Activated T-helper 1 cell treated with anti-CD3 and anti-CD28 coated beads, Interleukin-12 subunit alpha, Interleukin-12 subunit beta, Interleukin-2, Interleukin-4 antibody, amounts not matched to agents 30 ng/mL and 10 ng/mL and 1 ng/mL, durations not matched to agents 14 hours and 24 hours and 36 hours (primary cell): Measurements from ENCODE around the gene D2HGDH. TPM values are rescaled to one million over a fixed set of nuclear protein-coding genes. Genes with fewer than 3 reads are reported as not detected.

Experiments
- DNase-seq: peaks from one replicate; pipeline ENCODE4 v3.0.0; 2021; ENCODE audit warnings: low spot score
- H3K27ac Mint-ChIP-seq: one replicate; pipeline ENCODE4 v1.8.0; 2021; ENCODE audit warnings: mild to moderate bottlenecking, mixed read lengths
- H3K27me3 Mint-ChIP-seq: one replicate; pipeline ENCODE4 v1.8.0; 2022; ENCODE audit warnings: mild to moderate bottlenecking, moderate library complexity, mixed read lengths; ENCODE audit not compliant: insufficient read depth
- H3K36me3 Mint-ChIP-seq: one replicate; pipeline ENCODE4 v1.8.0; 2021; ENCODE audit warnings: low read depth, mixed read lengths
- H3K4me1 Mint-ChIP-seq: one replicate; pipeline ENCODE4 v1.8.0; 2021; ENCODE audit warnings: low read depth, mixed read lengths
- H3K4me3 Mint-ChIP-seq: one replicate; pipeline ENCODE4 v1.8.0; 2021; ENCODE audit warnings: mild to moderate bottlenecking, moderate library complexity, mixed read lengths
- H3K9me3 Mint-ChIP-seq: one replicate; pipeline ENCODE4 v1.8.0; 2021; ENCODE audit warnings: mixed read lengths
- intact Hi-C: fragments of 100-400 bp; cut with micrococcal nuclease; formaldehyde crosslinking; loops from one replicate; pipeline ENCODE4 v1.15.1; 2024
- total RNA-seq: library from RNA; stranded (reverse); gene quantifications from 2 replicates; pipeline ENCODE4 v1.2.3, GENCODE V29; 2022

The D2HGDH gene
- 27.1 and 28.7 TPM in 2 replicates for total RNA-seq

DNA sequence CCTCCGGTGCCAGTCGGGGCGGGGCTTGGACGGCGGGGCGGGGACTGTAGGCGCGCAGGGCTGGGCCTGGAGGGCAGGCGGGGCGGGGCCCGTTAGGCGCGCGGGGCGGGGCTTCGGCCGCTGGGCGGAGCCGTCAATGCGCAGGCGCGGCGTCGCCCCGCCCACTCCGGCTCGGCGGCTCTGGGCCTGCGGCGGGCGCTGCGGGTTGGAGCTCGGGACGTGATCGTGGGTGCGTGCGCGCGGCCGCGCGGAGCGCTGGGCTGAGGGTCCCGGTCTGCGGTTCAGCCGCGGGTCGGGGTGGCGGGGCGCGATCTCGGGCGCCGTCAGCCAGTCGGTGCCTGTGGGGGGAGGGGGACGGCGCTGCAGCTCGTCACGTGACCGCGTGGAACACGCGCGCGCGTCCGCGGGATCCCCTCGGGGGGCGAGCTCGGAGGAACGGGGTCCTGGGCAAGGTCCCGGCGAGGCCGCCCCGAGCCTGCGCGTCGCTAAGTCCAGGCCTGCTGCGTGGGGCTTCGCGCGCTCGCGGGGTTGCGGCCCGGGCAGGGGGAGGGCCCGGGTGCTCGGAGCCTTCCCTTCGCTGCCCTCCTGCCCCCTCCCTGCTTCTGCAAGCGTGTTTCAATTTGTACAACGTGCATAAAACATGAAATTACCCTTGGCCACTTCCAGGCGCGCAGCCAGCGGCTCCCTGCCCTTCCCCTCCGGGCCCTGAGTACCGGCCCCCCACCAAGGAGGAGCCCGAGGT is at the start of gene D2HGDH:
D2HGDH (plus strand) TSS at position 164 of the 742 bp plus-strand sequence. CDS start 595 bp downstream, outside the sequence.
- Mint-ChIP-seq H3K27ac (no peak within 1 kb of the TSS), H3K36me3 (peaks cover 11% of the 10 kb centered on the region), H3K4me1 (peaks cover 41% of the 10 kb centered on the region), H3K27me3 (peaks cover 3% of the 10 kb centered on the region), H3K4me3 (peak within 1 kb of the TSS; percentile 82), H3K9me3 (no peaks in the 10 kb centered on the region)
- DNase-seq, result peak; percentile 89
- intact Hi-C loops, result loop anchor here (1.0 to 5.0 kb wide), 11 partner anchors 32 to 882 kb away; partner anchors contain the start of genes ATG4B, DTYMK, FARP2 and HDLBP

DNA sequence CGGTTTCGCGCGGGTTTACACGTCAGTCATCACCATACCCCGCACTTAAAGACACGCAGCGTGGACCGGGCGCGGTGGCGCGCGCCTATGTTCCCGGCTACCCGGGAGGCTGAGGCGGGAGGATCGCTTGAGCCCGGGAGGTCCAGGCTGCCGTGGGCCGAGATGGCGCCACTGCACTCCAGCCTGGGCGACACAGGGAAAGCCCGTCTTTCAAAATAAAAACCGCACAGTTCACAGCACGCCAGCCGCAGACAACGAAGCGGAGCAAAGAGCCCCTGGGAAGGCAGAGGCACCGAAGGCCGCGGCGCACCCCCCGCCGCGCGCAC is 48.1 kb upstream of the D2HGDH start:
- H3K27me3 Mint-ChIP-seq, result no peaks in the 10 kb centered on the region
- no peak for DNase-seq
- peak overlapping the region; percentile 84 for H3K27ac Mint-ChIP-seq
- H3K4me1 Mint-ChIP-seq, result peaks cover 30% of the 10 kb centered on the region
- peaks cover 21% of the 10 kb centered on the region for H3K36me3 Mint-ChIP-seq
- intact Hi-C loops, result loop anchor here (1.0 to 5.0 kb wide), 12 partner anchors 15 to 1119 kb away; partner anchors contain the start of genes ATG4B, D2HGDH, FARP2 and HDLBP
- peak overlapping the region; percentile 89 for H3K4me3 Mint-ChIP-seq
- no peaks in the 10 kb centered on the region for H3K9me3 Mint-ChIP-seq

DNA sequence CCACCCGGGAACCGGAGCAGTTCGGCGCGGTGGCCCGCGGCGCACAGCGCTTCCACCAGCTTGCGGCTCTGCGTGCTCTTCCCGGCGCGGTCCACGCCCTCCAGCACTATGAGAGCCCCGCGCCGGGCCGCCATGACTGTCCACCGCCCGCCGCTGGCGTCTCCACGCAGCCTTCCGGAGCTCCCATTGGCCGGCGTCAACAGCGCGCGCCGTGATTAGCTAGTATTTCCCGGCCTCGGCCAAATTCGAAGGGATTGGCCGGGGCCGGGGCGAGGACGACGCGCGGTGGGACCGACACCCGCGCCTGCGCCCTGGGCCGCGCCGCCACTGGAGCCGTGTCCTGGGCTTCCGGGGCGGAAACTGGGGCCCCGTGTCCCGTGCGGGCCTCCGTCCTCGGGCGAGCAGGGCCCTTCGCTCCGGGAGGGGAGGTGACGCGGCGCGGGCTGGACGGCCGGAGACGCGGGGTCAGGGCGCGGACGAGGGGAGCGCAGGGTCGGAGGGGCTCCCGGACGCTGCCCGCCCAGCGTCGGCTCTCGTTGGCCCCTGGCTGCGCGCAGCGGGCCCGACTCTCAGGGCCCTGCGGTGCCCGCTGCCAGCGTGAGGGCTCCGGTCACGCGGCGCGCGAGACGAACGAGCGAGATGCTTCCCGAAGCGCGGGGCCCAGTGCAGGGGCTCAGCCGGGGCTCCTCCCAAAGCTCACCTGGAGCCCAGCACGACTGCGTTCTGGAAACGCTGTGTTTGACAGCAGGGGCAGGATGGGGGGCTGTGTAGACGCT is 47.6 kb upstream of the D2HGDH start, which contains the start of gene DTYMK:
DTYMK (minus strand) TSS at position 166 of the 776 bp plus-strand sequence; CDS start at position 134, 32 bp downstream.
- no peaks in the 10 kb centered on the region for H3K27me3 Mint-ChIP-seq
- DNase-seq, result peak; percentile 97
- intact Hi-C loops, result loop anchor here (1.0 to 5.0 kb wide), 12 partner anchors 14 to 1120 kb away; partner anchors contain the start of genes ATG4B, D2HGDH, FARP2 and HDLBP
- H3K27ac Mint-ChIP-seq, result peak within 1 kb of the TSS; percentile 98
- H3K4me1 Mint-ChIP-seq, result peaks cover 28% of the 10 kb centered on the region
- H3K36me3 Mint-ChIP-seq, result peaks cover 18% of the 10 kb centered on the region
- peak within 1 kb of the TSS; percentile 96 for H3K4me3 Mint-ChIP-seq
- H3K9me3 Mint-ChIP-seq, result no peaks in the 10 kb centered on the region

DNA sequence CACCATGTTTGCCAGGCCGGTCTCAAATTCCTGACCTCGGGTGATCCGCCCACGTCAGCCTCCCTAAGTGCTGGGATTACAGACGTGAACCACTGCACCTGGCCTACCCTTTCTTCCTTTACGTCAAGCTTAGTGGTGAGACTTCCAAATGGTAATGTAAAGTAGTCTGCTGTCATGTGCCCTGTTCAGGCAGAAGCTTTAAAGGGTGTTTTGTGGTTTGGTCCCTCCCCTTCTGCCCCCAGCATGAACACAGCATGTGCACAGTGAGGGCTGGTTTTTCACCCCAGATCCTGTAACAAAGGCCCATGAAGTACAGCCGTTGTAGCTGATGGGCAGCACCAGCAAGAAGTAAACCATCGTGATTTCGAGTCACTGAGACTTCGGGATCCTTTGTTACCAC is 45.1 kb upstream of the D2HGDH start:
- intact Hi-C loops, result loop anchor here (5.0 kb wide), 2 partner anchors 173 to 1122 kb away; partner anchors contain the start of gene RNPEPL1
- Mint-ChIP-seq H3K36me3 (peaks cover 22% of the 10 kb centered on the region), H3K4me3 (peak overlapping the region; percentile 58), H3K4me1 (peaks cover 22% of the 10 kb centered on the region), H3K27ac (no peak overlapping the region), H3K9me3 (no peaks in the 10 kb centered on the region), H3K27me3 (no peaks in the 10 kb centered on the region)
- DNase-seq, result no peak

DNA sequence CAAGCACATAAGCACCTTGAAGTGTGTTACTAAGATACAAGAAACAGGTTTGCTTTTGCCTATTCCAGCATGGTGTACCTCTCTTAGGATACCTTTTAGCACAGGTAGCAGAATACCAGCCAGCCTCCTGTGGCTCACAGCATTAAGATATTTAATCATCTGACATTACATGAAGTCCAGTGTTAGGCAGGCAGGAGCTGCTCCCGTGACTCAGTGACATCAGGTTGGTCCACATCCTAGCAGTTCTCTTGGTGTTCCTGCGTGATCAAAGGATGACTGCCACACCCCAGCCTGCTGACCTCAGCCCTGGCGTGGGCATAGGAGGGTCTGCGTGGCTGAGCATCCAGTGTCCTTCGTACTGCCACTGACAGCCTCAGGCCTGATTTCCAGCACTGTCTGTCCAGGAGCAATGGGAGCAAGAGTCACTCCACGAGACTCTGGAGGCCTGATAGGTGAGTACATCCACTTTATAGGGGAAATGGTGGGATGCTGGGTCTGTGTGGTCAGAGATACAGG is 44.2 kb upstream of the D2HGDH start:
- Mint-ChIP-seq H3K27me3 (no peaks in the 10 kb centered on the region), H3K9me3 (no peaks in the 10 kb centered on the region), H3K36me3 (peaks cover 19% of the 10 kb centered on the region), H3K4me1 (peaks cover 17% of the 10 kb centered on the region), H3K4me3 (no peak overlapping the region), H3K27ac (no peak overlapping the region)
- intact Hi-C loops, result no loop called here
- no peak for DNase-seq

DNA sequence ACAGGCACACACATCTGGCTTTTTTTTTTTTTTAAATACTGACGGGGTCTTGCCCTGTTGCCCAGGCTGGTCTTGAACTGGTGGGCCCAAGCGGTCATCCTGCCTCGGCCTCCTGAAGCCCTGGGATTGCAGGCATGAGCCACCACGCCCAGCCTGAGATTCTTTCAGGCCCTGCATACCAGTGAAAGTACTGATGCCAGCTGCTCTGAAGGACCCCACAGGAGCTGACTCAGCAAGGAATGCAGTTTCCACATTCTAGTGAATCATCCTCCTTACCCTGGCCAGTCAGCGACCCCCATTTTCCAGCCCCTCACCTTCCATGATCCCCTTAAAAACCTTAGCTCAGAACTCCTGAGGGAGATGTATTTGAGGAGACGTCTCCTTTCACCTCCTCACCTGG is 42.0 kb upstream of the D2HGDH start:
- intact Hi-C loops, result no loop called here
- H3K27ac Mint-ChIP-seq, result no peak overlapping the region
- no peak for DNase-seq
- no peaks in the 10 kb centered on the region for H3K27me3 Mint-ChIP-seq
- no peaks in the 10 kb centered on the region for H3K9me3 Mint-ChIP-seq
- peaks cover 9% of the 10 kb centered on the region for H3K4me1 Mint-ChIP-seq
- H3K4me3 Mint-ChIP-seq, result no peak overlapping the region
- peaks cover 22% of the 10 kb centered on the region for H3K36me3 Mint-ChIP-seq

DNA sequence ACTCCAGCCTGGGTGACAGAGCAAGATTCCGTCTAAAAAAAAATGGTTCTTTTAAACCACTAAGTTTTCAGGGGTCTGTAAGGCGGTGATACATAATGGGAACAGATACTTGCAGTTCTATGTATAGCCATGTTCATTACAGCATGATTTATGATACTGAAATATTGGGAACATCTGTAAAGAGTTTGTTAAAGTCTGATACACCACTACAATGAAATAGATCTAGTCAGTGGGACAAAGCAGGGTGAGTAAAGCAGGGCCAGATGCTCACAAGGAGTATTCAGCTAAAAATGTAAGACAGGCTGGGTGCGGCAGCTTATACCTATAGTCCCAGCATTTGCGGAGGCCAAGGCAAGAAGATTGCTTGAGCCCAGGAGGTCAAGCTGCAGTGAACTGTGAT is 38.8 kb upstream of the D2HGDH start:
- intact Hi-C loops, result no loop called here
- Mint-ChIP-seq H3K4me1 (peaks cover 4% of the 10 kb centered on the region), H3K27ac (no peak overlapping the region), H3K36me3 (peaks cover 16% of the 10 kb centered on the region), H3K9me3 (no peaks in the 10 kb centered on the region), H3K27me3 (no peaks in the 10 kb centered on the region), H3K4me3 (no peak overlapping the region)
- DNase-seq, result no peak

DNA sequence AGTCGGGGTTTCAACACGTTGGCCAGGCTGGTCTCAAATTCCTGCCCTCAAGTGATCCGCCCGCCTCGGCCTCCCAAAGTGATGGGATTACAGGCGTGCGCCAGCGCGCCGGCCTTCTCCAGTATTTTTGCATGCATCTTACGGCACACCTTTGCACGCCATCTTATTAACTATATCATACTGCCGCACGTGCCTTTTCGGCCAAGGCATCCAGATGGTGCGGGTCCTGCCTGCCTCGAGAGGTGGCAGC is 33.4 kb upstream of the D2HGDH start:
- DNase-seq, result no peak
- Mint-ChIP-seq H3K36me3 (peaks cover 16% of the 10 kb centered on the region), H3K9me3 (peaks cover 6% of the 10 kb centered on the region), H3K27me3 (no peaks in the 10 kb centered on the region), H3K27ac (peak overlapping the region; percentile 95), H3K4me1 (peaks cover 20% of the 10 kb centered on the region), H3K4me3 (peak overlapping the region; percentile 94)
- intact Hi-C loops, result loop anchor here (1.0 to 5.0 kb wide), 4 partner anchors 15 to 386 kb away; partner anchors contain the start of genes DTYMK, HDLBP and SEPTIN2

DNA sequence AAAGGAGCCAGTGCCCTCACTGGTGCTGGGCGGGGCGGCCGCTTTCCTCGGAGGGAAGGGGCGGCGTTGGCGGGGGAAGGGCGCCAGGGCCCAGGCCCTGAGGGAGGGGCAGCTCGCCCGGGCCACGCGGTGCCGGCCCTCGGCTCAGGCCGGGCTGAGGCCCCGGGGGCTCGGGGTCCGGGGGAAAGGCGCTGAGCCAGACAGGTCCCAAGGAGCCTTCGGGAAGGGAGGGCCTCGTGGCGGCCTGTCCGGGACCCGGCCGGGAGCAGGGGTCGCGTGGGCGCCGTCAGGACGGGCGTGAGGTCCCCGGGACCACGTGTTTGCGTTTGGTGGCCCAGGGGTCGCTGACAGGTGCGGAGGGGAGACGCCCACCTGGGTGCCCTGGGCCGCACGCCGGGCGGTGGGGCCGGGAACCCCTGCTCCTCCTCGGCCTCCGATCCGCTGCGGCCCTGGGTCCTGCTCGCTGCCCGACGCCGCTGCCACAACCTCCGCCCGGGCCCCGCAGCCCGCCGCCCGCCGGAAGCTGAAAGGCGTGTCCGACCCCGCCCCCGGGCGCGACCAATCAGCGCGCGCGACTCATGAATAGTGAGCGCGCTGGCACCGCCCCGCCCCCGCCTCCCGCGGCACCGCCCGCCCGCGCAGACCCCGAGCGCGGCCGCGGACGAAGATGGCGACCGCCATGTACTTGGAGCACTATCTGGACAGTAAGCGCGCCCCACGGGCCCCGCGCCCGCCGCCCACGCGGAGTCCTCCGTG is 32.9 kb upstream of the D2HGDH start, which contains the start of gene ING5:
ING5 (plus strand) TSS at position 641 of the 756 bp plus-strand sequence; CDS start at position 668, 27 bp downstream.
- peak; percentile 94 for DNase-seq
- Mint-ChIP-seq H3K27me3 (no peaks in the 10 kb centered on the region), H3K27ac (peak within 1 kb of the TSS; percentile 95), H3K4me1 (peaks cover 20% of the 10 kb centered on the region), H3K4me3 (peak within 1 kb of the TSS; percentile 94), H3K36me3 (peaks cover 20% of the 10 kb centered on the region), H3K9me3 (peaks cover 7% of the 10 kb centered on the region)
- intact Hi-C loops, result loop anchor here (1.0 to 5.0 kb wide), 9 partner anchors 15 to 386 kb away; partner anchors contain the start of genes D2HGDH, DTYMK, FARP2 and HDLBP

DNA sequence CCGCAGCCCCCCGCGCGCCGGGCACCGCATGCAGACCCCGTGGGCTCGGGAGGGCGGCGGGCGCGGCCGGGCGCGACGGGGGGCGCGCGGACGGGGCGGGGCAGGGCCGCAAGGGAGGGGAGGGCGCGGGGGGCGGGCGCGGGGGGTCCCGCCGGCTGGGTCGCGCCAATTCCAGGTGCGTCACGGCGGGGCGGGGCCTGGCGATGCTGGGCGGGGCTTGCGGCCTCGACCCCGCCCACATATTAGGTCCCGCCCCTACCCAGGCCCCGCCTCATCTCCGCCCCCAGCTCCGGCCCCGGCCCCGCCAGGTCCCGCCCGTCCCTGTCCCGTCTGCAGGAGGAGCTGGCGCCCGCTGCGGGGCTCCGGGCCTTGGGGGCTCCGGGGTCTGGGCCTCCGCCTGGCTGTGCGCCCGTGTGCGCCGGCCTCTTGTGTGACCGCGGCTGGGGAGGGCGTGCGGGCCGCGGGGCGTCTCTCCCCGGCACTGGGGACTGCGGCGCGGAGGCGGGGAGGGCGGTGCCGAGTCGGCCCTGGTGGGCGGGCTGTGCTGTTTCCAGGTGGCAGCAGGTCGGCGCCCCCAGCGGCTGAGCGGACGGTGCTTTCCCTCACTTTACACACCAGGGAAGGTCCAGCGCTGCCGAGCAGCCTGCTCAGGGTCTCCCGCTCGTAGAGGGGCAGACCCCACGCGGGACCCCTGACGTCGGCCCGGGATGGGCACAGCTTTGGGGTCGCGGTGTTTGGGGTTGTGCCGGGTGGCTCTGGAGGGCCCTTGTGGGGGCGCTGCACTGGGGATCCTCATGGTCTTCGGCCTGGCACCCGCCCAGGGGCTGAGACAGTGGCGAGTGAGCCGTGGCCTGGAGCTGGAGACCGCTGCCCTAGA is 32.0 kb upstream of the D2HGDH start:
- H3K9me3 Mint-ChIP-seq, result peaks cover 7% of the 10 kb centered on the region
- peaks cover 25% of the 10 kb centered on the region for H3K36me3 Mint-ChIP-seq
- H3K4me1 Mint-ChIP-seq, result peaks cover 20% of the 10 kb centered on the region
- DNase-seq, result peak; percentile 82
- H3K27me3 Mint-ChIP-seq, result no peaks in the 10 kb centered on the region
- peak overlapping the region; percentile 78 for H3K4me3 Mint-ChIP-seq
- peak overlapping the region; percentile 53 for H3K27ac Mint-ChIP-seq
- intact Hi-C loops, result loop anchor here (1.0 to 5.0 kb wide), 6 partner anchors 32 to 346 kb away; partner anchors contain the start of genes D2HGDH and FARP2

DNA sequence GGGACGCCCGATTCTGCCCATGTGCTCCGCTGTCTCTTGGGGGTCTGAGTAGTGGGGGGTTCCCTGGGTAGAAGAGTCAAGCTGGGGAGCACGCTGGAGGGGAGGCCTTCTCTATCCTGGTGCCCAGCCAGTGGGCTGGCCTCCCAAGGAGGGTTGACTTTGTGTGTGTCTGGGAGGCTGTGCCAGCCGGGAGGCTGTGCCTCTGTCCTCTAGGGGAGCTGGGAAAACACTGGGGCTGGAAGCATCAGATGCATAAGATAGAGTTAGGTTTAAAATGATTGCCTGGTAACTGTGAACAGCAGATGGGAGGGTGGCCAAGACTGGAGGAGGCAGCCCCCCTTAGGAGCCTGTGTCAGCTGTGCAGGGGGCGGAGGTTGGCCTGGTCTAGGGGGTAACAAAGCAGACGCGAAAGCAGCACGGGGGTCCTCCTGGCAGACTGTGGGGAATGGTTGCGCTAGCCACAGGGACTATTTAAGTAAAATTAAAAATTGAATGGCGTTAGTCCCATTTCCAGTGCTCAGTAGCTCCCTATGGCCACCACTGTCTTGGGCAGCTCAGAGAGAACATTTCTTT is 31.3 kb upstream of the D2HGDH start:
- DNase-seq, result no peak
- H3K27me3 Mint-ChIP-seq, result no peaks in the 10 kb centered on the region
- H3K27ac Mint-ChIP-seq, result peak overlapping the region; percentile 53
- peak overlapping the region; percentile 78 for H3K4me3 Mint-ChIP-seq
- peaks cover 20% of the 10 kb centered on the region for H3K4me1 Mint-ChIP-seq
- H3K36me3 Mint-ChIP-seq, result peaks cover 29% of the 10 kb centered on the region
- intact Hi-C loops, result loop anchor here (5.0 kb wide), 1 partner anchor 159 kb away; no protein-coding TSS in a partner anchor
- peaks cover 7% of the 10 kb centered on the region for H3K9me3 Mint-ChIP-seq
